Measurements from ENCODE around the gene PRDM7.

The PRDM7 gene

GRCh38 chr16:90033387-90033786 is 43.7 kb downstream of the PRDM7 start:
- DNase-seq = no peak

GRCh38 chr16:90032674-90033331 is 44.3 kb downstream of the PRDM7 start:
- DNase-seq = no peak

GRCh38 chr16:90031931-90032673 is 45.0 kb downstream of the PRDM7 start:
- DNase-seq = no peak

- DNase-seq = no peak
Observed at GRCh38 chr16:90031186-90031930, 45.8 kb downstream of the PRDM7 start.

- DNase-seq = no peak
Observed at GRCh38 chr16:90028985-90029384, 48.1 kb downstream of the PRDM7 start.

- DNase-seq = no peak
Observed at GRCh38 chr16:90027611-90028010, 49.5 kb downstream of the PRDM7 start.

GRCh38 chr16:90026135-90026534 is 51.0 kb downstream of the PRDM7 start:
- DNase-seq = no peak

GRCh38 chr16:90023078-90023447 is 54.1 kb downstream of the PRDM7 start:
- DNase-seq = no peak

- DNase-seq = peak; percentile 70 to 96
Observed at GRCh38 chr16:90022209-90023077, 54.7 kb downstream of the PRDM7 start.

GRCh38 chr16:90020838-90021382 is 56.2 kb downstream of the PRDM7 start:
- DNase-seq = no peak

GRCh38 chr16:90020260-90020837 is 56.8 kb downstream of the PRDM7 start:
- peak in 1 of 2 experiments; percentile 44 for DNase-seq

GRCh38 chr16:90019543-90020259 is 57.4 kb downstream of the PRDM7 start:
- DNase-seq = peak; percentile 69 to 89

GRCh38 chr16:90018652-90019542 is 58.2 kb downstream of the PRDM7 start, which contains the start of gene DBNDD1:
Gene DBNDD1 (minus strand): TSS chr16:90019456. CDS start chr16:90019341, 115 bp downstream.
- peak in 1 of 2 experiments; percentile 65 for DNase-seq

GRCh38 chr16:90018297-90018651 is 58.9 kb downstream of the PRDM7 start:
- DNase-seq = peak; percentile 27 to 59

- no peak for DNase-seq
Observed at GRCh38 chr16:90016339-90016950, 60.7 kb downstream of the PRDM7 start.

- DNase-seq = no peak
Observed at GRCh38 chr16:90015586-90016338, 61.4 kb downstream of the PRDM7 start.

- DNase-seq = no peak
Observed at GRCh38 chr16:90012991-90013745, 64.0 kb downstream of the PRDM7 start.

GRCh38 chr16:90011908-90012501 is 65.1 kb downstream of the PRDM7 start:
- no peak for DNase-seq
